Epithelial cell of proximal tubule (primary cell): ENCODE results near the gene IFI30. TPM values are rescaled to one million over a fixed set of nuclear protein-coding genes. Genes with fewer than 3 reads are reported as not detected.

Experiments
- DNase-seq: peaks from one replicate; pipeline ENCODE4 v3.0.0-alpha.2; 2011; ENCODE audit warnings: low read depth
- H3K4me3 ChIP-seq: 2 replicates; pipeline ENCODE4 v1.5.1; 2011; ENCODE audit warnings: low read depth, mild to moderate bottlenecking, low read length
- total RNA-seq: library from RNA; depleted of rRNA; stranded (reverse); fragments of >200 nt; gene quantifications from 2 replicates; pipeline ENCODE4 v1.2.3, GENCODE V29; 2015
- TF ChIP-seq, protein P1 (sequence below): conservative IDR thresholded peaks from 2 replicates; pipeline ENCODE4 v1.5.1; 2012; ENCODE audit warnings: low read depth, mild to moderate bottlenecking, low read length

The IFI30 gene
- total RNA-seq, 1 donor from 2014 or later = 10.1 TPM

- no peak for DNase-seq
- TF ChIP-seq, protein P1, sequence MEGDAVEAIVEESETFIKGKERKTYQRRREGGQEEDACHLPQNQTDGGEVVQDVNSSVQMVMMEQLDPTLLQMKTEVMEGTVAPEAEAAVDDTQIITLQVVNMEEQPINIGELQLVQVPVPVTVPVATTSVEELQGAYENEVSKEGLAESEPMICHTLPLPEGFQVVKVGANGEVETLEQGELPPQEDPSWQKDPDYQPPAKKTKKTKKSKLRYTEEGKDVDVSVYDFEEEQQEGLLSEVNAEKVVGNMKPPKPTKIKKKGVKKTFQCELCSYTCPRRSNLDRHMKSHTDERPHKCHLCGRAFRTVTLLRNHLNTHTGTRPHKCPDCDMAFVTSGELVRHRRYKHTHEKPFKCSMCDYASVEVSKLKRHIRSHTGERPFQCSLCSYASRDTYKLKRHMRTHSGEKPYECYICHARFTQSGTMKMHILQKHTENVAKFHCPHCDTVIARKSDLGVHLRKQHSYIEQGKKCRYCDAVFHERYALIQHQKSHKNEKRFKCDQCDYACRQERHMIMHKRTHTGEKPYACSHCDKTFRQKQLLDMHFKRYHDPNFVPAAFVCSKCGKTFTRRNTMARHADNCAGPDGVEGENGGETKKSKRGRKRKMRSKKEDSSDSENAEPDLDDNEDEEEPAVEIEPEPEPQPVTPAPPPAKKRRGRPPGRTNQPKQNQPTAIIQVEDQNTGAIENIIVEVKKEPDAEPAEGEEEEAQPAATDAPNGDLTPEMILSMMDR = no peak
- H3K4me3 ChIP-seq = no peak overlapping the region
These were observed 12.0 kb upstream of the IFI30 start for GRCh38 chr19:18161636-18162002.

DNA sequence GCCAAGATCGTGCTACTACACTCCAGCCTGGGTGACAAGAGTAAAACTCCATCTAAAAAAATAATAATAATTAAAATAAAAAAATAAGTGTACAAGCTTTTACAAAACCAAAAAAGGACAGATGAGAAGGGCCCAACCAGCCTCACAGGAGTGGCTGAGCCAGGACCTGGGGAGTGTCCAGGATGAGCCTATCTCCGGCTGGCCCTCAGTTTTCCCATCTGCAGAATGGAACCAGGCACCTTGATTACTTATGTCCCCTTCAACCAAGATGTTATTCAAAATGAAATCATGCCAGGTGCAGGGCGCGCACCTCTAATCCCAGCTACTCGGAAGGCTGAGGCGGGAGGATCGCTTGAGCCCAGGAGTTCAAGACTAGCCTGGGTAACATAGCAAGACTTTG is 9.5 kb upstream of the IFI30 start:
- DNase-seq = no peak
- H3K4me3 ChIP-seq = no peak overlapping the region
- TF ChIP-seq, protein P1 = no peak

DNA sequence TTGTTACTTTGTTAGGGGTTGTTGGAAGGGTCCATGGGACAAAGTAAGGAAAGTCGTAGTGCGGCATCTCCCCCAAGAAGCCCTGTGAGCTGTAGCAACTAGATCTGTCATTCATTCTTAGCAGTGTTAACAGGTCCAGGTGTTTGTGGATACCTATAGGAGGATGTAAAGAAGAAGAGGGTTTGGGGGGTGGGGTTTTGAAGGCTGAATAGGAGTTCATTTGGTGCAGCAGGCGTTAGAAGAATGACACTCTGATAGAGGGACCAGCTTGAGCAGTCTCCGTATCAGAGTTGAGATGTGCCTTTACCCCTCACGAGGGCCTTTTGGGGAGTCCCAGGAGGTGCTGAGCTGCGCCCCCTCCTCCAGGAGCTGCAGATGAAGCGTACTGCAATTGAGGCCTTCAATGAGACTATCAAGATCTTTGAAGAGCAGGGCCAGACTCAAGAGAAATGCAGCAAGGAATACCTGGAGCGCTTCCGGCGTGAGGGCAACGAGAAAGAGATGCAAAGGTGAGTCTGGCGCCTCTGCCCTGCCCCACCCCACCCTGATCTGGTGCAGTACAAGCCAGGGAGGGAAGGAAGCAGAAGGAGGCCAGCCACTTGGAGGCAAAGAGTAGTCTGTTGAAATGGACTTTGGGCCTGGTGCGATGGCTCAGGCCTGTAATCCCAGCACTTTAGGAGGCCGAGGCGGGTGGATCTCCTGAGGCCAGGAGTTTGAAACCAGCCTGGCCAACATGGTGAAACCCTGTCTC is 7.6 kb upstream of the IFI30 start:
- no peak overlapping the region for H3K4me3 ChIP-seq
- DNase-seq = no peak
- TF ChIP-seq, protein P1 = no peak

DNA sequence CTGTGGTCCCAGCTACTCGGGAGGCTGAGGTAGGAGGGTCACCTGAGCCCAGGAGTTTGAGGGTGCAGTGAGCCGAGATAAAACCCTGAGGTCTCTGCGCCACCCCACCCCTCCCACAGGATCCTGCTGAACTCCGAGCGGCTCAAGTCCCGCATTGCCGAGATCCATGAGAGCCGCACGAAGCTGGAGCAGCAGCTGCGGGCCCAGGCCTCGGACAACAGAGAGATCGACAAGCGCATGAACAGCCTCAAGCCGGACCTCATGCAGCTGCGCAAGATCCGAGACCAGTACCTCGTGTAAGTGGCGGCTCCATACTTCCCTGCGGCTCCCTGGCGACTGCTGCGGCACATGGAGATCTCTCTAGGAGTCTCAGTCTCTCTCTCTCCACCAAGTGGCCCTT is 6.6 kb upstream of the IFI30 start:
- TF ChIP-seq, protein P1 = no peak
- no peak overlapping the region for H3K4me3 ChIP-seq
- no peak for DNase-seq

DNA sequence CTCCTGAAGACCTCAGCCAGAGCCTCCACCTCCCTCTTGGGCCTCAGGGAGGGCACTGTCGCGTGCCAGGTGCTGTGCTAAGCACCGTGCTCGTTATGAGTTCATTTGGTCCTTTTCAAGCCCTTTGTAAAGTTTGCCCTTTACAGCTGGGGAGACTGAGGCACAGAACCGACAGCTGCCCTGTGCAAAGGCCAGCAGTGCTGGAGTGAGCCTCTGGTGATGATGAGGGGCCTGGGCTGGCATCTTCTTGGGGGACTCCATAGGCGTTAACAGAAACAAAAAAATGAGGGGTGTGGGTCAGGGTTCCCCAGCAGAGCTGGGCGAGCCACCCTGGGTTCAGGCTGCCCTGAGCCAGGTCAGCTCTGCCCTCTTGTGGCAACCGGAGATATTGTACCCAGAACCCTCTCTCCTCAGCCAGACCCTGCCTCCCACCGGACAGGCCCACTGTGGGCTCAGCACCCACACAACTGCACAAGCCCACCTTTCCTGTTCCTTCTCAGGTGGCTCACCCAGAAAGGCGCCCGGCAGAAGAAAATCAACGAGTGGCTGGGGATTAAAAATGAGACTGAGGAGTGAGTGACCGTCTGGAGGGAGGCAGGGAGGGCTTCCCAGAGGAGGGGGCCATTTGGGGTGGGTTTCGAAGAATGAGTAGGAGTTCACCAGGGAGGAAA is 5.5 kb upstream of the IFI30 start:
- no peak for DNase-seq
- H3K4me3 ChIP-seq = no peak overlapping the region
- TF ChIP-seq, protein P1 = peak; percentile 74

DNA sequence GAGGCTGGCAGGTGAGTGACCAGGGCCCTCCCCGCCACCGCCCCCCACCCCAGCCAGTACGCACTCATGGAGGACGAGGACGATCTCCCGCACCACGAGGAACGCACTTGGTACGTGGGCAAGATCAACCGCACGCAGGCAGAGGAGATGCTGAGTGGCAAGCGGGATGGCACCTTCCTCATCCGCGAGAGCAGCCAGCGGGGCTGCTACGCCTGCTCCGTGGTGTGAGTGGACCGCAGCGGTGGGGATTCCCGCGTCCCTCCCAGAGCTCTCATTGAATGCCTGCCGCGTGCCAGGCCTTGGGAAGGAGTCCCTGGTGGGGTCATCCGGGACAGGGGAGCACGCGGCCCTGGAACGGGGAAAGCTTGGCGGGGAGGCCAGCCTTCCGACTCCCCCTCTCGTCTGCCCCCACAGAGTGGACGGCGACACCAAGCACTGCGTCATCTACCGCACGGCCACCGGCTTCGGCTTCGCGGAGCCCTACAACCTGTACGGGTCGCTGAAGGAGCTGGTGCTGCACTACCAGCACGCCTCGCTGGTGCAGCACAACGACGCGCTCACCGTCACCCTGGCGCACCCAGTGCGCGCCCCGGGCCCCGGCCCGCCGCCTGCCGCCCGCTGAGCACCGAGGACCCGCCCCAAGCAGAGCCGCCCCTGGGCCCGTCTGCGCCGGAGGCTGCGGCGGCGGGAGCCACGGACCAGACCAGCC is 4.8 kb upstream of the IFI30 start:
- no peak overlapping the region for H3K4me3 ChIP-seq
- TF ChIP-seq, protein P1 = no peak
- DNase-seq = no peak
